Right cardiac atrium (tissue), 5 donors: ENCODE results near the gene SMR3A. TPM values are rescaled to one million over a fixed set of nuclear protein-coding genes. Genes with fewer than 3 reads are reported as not detected.

Source experiments
- ATAC-seq, 2 donors: fragments of 200-7000 bp; cut with Tn5 transposase; one replicate each; pipeline versions ENCODE4 v1.8.0 to v1.9.1; 2020; ENCODE audit warnings: moderate library complexity in 2 of 2, mild to moderate bottlenecking in 1 of 2
- DNase-seq, 3 donors: peaks; one replicate each; pipeline ENCODE4 v3.0.0-alpha.2; 2020
- H3K27ac ChIP-seq: one replicate; pipeline ENCODE4 v1.5.1; 2013; ENCODE audit warnings: mild to moderate bottlenecking, low read length, control low read depth, moderate library complexity
- H3K27me3 ChIP-seq: one replicate; pipeline ENCODE4 v1.6.1; 2013; ENCODE audit not compliant: control insufficient read depth, insufficient read depth
- H3K4me1 ChIP-seq: one replicate; pipeline ENCODE4 v1.6.1; 2013; ENCODE audit warnings: low read length; ENCODE audit not compliant: control insufficient read depth, insufficient read depth
- H3K4me3 ChIP-seq: one replicate; pipeline ENCODE4 v1.5.1; 2013; ENCODE audit warnings: low read length, control low read depth
- H3K9me3 ChIP-seq: one replicate; pipeline ENCODE4 v1.6.1; 2013; ENCODE audit warnings: low read length; ENCODE audit not compliant: control insufficient read depth
- WGBS: extraction: QIAGEN DNeasy Blood & Tissue Kit; methylation state at CpG from one replicate; pipeline ENCODE4 v1.1.7; 2013; 5-methylcytosine and 5-hydroxymethylcytosine counted together
- intact Hi-C, 4 donors: fragments of 100-400 bp; cut with DNase I; formaldehyde crosslinking; loops; one replicate each; pipeline versions ENCODE4 v1.11.0 to v1.14.0; 2022 to 2023
- polyA plus RNA-seq: library from polyadenylated mRNA; stranded (reverse); fragments of 200-250 nt; gene quantifications from one replicate; pipeline ENCODE4 v1.2.3, GENCODE V29; 2013
- total RNA-seq, 4 donors: library from RNA; stranded (reverse); fragmentation: NEBNext Ultra II Directional; extraction: Animal tissue kit (Norgen Biotek cat#: 25700); gene quantifications; one replicate each; pipeline ENCODE4 v1.2.1, GENCODE V29; 2021
- donor health status: healthy with polysubstance abuse.
- donor health status: DM: no; HTN: yes; CAD: no.
- donor health status: DM: no; HTN: no; CAD: no.
- donor health status: DM: no; HTN: yes; CAD: no; lungs with severe emphysema.
- donor health status: DM: yes; HTN: yes; CAD: no.

The SMR3A gene
- total and polyA plus RNA-seq, 5 donors, result not detected

DNA sequence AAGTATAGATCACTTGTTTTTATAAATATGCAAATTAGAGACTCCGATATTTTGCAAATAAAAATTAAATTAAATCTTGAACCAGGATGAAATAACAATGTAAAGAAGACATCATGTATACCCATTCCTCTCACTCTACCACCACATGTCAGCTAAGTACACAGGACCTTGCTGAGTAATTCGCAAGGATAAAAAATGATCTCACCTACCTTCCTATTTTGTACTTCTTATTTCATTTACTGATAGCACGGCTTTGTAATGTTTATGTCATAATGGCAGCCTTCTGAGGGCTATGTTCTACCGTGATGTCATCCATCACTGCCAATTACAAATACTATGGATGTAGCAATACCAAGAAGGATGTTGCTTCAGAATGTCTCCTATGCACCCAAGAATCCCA is 11.4 kb downstream of the SMR3A start:
- Histone ChIP-seq H3K27me3 (no peaks in the 10 kb centered on the region), H3K27ac (no peak overlapping the region), H3K4me1 (no peaks in the 10 kb centered on the region), H3K9me3 (no peaks in the 10 kb centered on the region), H3K4me3 (no peak overlapping the region)
- intact Hi-C loops, result no loop called here
- WGBS, result 82% methylated on average over 4 of the region's 4 CpGs
- DNase-seq (no peak), ATAC-seq (no peak)

- 69% methylated on average over 3 of the region's 3 CpGs for WGBS
- intact Hi-C loops, result no loop called here
- H3K4me3 ChIP-seq, result no peak overlapping the region
- H3K9me3 ChIP-seq, result no peaks in the 10 kb centered on the region
- no peaks in the 10 kb centered on the region for H3K4me1 ChIP-seq
- H3K27ac ChIP-seq, result no peak overlapping the region
- DNase-seq (no peak), ATAC-seq (no peak)
- no peaks in the 10 kb centered on the region for H3K27me3 ChIP-seq
Observed at GRCh38 chr4:70372760-70373159, 12.2 kb downstream of the SMR3A start.

- Histone ChIP-seq H3K27ac (no peak overlapping the region), H3K27me3 (no peaks in the 10 kb centered on the region), H3K4me3 (no peak overlapping the region), H3K4me1 (no peaks in the 10 kb centered on the region), H3K9me3 (no peaks in the 10 kb centered on the region)
- intact Hi-C loops, result no loop called here
- ATAC-seq (no peak), DNase-seq (no peak)
- WGBS, result 80% methylated on average over 3 of the region's 3 CpGs
Observed at GRCh38 chr4:70380578-70380977, 20.0 kb downstream of the SMR3A start.

- no peaks in the 10 kb centered on the region for H3K9me3 ChIP-seq
Observed at GRCh38 chr4:70382691-70383181, 22.2 kb downstream of the SMR3A start, which contains the start of gene SMR3B. Gene SMR3B, plus strand, starts transcription at chr4:70383131. Its CDS starts 1,380 bp downstream, at chr4:70384511.

GRCh38 chr4:70392057-70392776 is 31.7 kb downstream of the SMR3A start:
- DNase-seq (no peak), ATAC-seq (no peak)
- no peaks in the 10 kb centered on the region for H3K27me3 ChIP-seq
- intact Hi-C loops, result no loop called here
- no peaks in the 10 kb centered on the region for H3K4me1 ChIP-seq
- WGBS, result 57% methylated on average over 2 of the region's 2 CpGs
- H3K9me3 ChIP-seq, result no peaks in the 10 kb centered on the region
- H3K4me3 ChIP-seq, result no peak overlapping the region
- H3K27ac ChIP-seq, result no peak overlapping the region

More at GRCh38 chr4:70382691-70383181, 22.2 kb downstream of the SMR3A start, which contains the start of gene SMR3B:
- WGBS, result 56% methylated on average over 5 of the region's 5 CpGs
- DNase-seq, result no peak
- no peak for ATAC-seq
- intact Hi-C loops, result no loop called here
- Histone ChIP-seq H3K4me3 (no peak within 1 kb of the TSS), H3K27me3 (no peaks in the 10 kb centered on the region), H3K4me1 (no peaks in the 10 kb centered on the region), H3K27ac (no peak within 1 kb of the TSS)

DNA sequence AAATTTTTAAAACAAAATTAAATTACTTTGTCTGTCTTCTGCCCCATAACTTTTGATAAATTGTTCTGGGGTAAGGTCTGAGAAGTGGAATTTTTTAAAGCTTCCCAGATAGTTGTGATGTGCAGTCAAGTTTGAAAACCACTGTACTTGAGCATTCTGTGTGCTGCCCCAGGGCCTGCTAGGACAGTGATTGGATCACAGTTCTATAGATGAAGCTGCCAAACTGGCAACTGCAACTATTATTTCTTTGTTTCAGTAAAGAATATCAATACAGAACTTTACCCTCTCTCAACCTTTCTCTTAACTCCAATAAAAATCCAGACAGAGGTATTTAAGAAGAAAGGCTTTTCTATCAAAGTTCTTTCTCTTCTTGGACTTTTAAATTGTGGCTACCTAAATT is 37.0 kb downstream of the SMR3A start, which contains the start of gene OPRPN:
Gene OPRPN, plus strand, starts transcription at position 361 of the 400 bp plus-strand sequence. CDS start 1,346 bp downstream, outside the sequence.
- no peaks in the 10 kb centered on the region for H3K27me3 ChIP-seq
- no peak within 1 kb of the TSS for H3K4me3 ChIP-seq
- no peaks in the 10 kb centered on the region for H3K4me1 ChIP-seq
- intact Hi-C loops, result no loop called here
- no peaks in the 10 kb centered on the region for H3K9me3 ChIP-seq
- no peak for DNase-seq
- ATAC-seq, result no peak
- H3K27ac ChIP-seq, result no peak within 1 kb of the TSS

DNA sequence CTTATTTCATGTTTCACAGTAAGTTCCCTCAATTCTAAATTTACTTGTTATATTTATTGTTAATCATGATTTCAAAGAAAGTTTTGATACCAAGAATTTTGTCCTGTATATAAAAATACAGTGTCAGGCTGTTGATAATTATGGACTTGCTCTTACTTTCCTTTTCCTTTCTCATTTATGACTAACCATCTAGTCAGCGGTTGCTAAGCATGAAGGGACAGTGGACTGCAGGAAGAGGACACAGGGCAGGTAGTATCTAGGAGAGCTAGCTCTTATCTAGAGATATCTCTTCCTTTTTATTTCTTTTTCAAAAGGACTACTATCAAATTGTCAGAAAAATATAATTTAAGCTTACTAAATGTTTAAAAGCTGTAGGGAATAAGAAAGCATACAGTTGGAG is 38.8 kb downstream of the SMR3A start:
- Histone ChIP-seq H3K27ac (no peak overlapping the region), H3K4me3 (no peak overlapping the region), H3K4me1 (no peaks in the 10 kb centered on the region), H3K27me3 (no peaks in the 10 kb centered on the region), H3K9me3 (no peaks in the 10 kb centered on the region)
- intact Hi-C loops, result no loop called here
- DNase-seq, result no peak
- WGBS, result 82% methylated on average over 1 of the region's 1 CpG
- ATAC-seq, result no peak

GRCh38 chr4:70402762-70403161 is 42.2 kb downstream of the SMR3A start:
- H3K27ac ChIP-seq, result no peak overlapping the region
- intact Hi-C loops, result no loop called here
- no peak for DNase-seq
- 82% methylated on average over 1 of the region's 1 CpG for WGBS
- no peaks in the 10 kb centered on the region for H3K9me3 ChIP-seq
- H3K4me1 ChIP-seq, result no peaks in the 10 kb centered on the region
- no peaks in the 10 kb centered on the region for H3K27me3 ChIP-seq
- ATAC-seq, result no peak
- H3K4me3 ChIP-seq, result no peak overlapping the region

DNA sequence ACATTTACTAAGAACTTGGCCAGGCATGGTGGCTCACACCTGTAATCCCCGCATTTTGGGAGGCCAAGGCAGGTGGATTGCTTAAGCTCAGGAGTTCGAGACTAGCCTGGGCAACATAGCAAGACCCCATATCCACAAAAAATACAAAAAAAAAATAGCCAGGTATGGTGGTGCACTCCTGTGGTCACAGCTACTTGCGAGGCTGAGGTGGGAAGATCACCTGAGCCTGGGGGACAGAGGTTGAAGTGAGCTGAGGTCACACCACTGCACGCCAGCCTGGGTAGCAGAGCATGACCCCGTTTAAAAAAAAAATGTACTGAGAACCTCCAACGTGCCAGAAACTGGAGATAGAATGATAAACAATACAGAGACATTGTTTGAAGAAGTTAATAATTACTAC is 45.2 kb downstream of the SMR3A start:
- H3K4me3 ChIP-seq, result no peak overlapping the region
- ATAC-seq (no peak), DNase-seq (no peak)
- H3K27me3 ChIP-seq, result no peaks in the 10 kb centered on the region
- no peaks in the 10 kb centered on the region for H3K9me3 ChIP-seq
- intact Hi-C loops, result no loop called here
- H3K4me1 ChIP-seq, result no peaks in the 10 kb centered on the region
- H3K27ac ChIP-seq, result no peak overlapping the region
- 72% methylated on average over 6 of the region's 6 CpGs for WGBS
